ENCODE results near the gene INSM2. TPM values are rescaled to one million over a fixed set of nuclear protein-coding genes. Genes with fewer than 3 reads are reported as not detected.

Gene INSM2
- polyA plus RNA-seq, 1 donor (not counting 4 experiments of a cell fraction or from before 2014, with no cell fraction given) = not detected

GRCh38 chr14:35539969-35540368 lies 6.0 kb downstream of the INSM2 start:
- H3K27me3 ChIP-seq (ENCODE audit: control insufficient read depth, extremely low read depth, insufficient read depth, low read length) = peaks cover 14% of the 10 kb centered on the region
- H3K4me3 ChIP-seq (ENCODE audit: control insufficient read depth in 2 of 3, extremely low read depth in 1 of 3, insufficient read depth in 2 of 3, low read depth in 1 of 3, low read length in 3 of 3) = no peak overlapping the region
- no peak overlapping the region for H3K9ac ChIP-seq (ENCODE audit: control insufficient read depth, extremely low read depth, insufficient read depth, low read length)
- H3K4me1 ChIP-seq (ENCODE audit: control insufficient read depth, extremely low read depth, insufficient read depth, low read length) = no peaks in the 10 kb centered on the region
- H3K9me1 ChIP-seq (ENCODE audit: control insufficient read depth, extremely low read depth, insufficient read depth, low read length) = no peaks in the 10 kb centered on the region
- H4K20me1 ChIP-seq (ENCODE audit: control insufficient read depth, extremely low read depth, insufficient read depth, low read length) = no peaks in the 10 kb centered on the region
- no peak overlapping the region for H3K4me2 ChIP-seq (ENCODE audit: control insufficient read depth, extremely low read depth, insufficient read depth, low read depth, low read length)
- DNase-seq (ENCODE audit: low read depth, low spot score) (no peak), FAIRE-seq (no peak)
- no peaks in the 10 kb centered on the region for H3K9me3 ChIP-seq (ENCODE audit: control insufficient read depth, low read depth, low read length)
- H3K36me3 ChIP-seq (ENCODE audit: control insufficient read depth in 2 of 2, extremely low read depth in 1 of 2, insufficient read depth in 2 of 2, low read length in 2 of 2) = no peaks in the 10 kb centered on the region
- TF ChIP-seq EZH2 (IDR thresholded peaks at IDR 0.05; ENCODE audit: low read length) = no peak
- TF ChIP-seq, protein P1, sequence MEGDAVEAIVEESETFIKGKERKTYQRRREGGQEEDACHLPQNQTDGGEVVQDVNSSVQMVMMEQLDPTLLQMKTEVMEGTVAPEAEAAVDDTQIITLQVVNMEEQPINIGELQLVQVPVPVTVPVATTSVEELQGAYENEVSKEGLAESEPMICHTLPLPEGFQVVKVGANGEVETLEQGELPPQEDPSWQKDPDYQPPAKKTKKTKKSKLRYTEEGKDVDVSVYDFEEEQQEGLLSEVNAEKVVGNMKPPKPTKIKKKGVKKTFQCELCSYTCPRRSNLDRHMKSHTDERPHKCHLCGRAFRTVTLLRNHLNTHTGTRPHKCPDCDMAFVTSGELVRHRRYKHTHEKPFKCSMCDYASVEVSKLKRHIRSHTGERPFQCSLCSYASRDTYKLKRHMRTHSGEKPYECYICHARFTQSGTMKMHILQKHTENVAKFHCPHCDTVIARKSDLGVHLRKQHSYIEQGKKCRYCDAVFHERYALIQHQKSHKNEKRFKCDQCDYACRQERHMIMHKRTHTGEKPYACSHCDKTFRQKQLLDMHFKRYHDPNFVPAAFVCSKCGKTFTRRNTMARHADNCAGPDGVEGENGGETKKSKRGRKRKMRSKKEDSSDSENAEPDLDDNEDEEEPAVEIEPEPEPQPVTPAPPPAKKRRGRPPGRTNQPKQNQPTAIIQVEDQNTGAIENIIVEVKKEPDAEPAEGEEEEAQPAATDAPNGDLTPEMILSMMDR (optimal IDR thresholded peaks at IDR 0.05 in 1 of 3, IDR thresholded peaks at IDR 0.05 in 1 of 3, conservative IDR thresholded peaks at IDR 0.05 in 1 of 3; ENCODE audit: extremely low read depth in 1 of 3, insufficient read depth in 2 of 3, low read length in 3 of 3) = no peak
- no peaks in the 10 kb centered on the region for H3K79me2 ChIP-seq (ENCODE audit: control insufficient read depth, insufficient read depth, low read length)
- dilution Hi-C loops (cut with MboI; ENCODE audit: extremely low pct_ligation_motif_present, low sequenced_read_pairs) = no loop called here
- H3K27ac ChIP-seq (ENCODE audit: control insufficient read depth, insufficient read depth, low read length) = no peak overlapping the region
- H2AFZ ChIP-seq (ENCODE audit: control insufficient read depth, low read length) = no peak overlapping the region

- no peaks in the 10 kb centered on the region for H3K4me1 ChIP-seq (ENCODE audit: control insufficient read depth, extremely low read depth, insufficient read depth, low read length)
- no peak for FAIRE-seq
- H3K27me3 ChIP-seq (ENCODE audit: control insufficient read depth, extremely low read depth, insufficient read depth, low read length) = no peaks in the 10 kb centered on the region
- H3K9ac ChIP-seq (ENCODE audit: control insufficient read depth, extremely low read depth, insufficient read depth, low read length) = no peak overlapping the region
- no peaks in the 10 kb centered on the region for H3K9me3 ChIP-seq (ENCODE audit: control insufficient read depth, low read depth, low read length)
- no peaks in the 10 kb centered on the region for H3K79me2 ChIP-seq (ENCODE audit: control insufficient read depth, insufficient read depth, low read length)
- dilution Hi-C loops (cut with MboI; ENCODE audit: extremely low pct_ligation_motif_present, low sequenced_read_pairs) = no loop called here
- no peak overlapping the region for H3K4me2 ChIP-seq (ENCODE audit: control insufficient read depth, extremely low read depth, insufficient read depth, low read depth, low read length)
- TF ChIP-seq EZH2 (IDR thresholded peaks at IDR 0.05; ENCODE audit: low read length) = no peak
- TF ChIP-seq, protein P1 (optimal IDR thresholded peaks at IDR 0.05 in 1 of 3, IDR thresholded peaks at IDR 0.05 in 1 of 3, conservative IDR thresholded peaks at IDR 0.05 in 1 of 3; ENCODE audit: extremely low read depth in 1 of 3, insufficient read depth in 2 of 3, low read length in 3 of 3) = no peak
- no peak overlapping the region for H3K4me3 ChIP-seq (ENCODE audit: control insufficient read depth in 2 of 3, extremely low read depth in 1 of 3, insufficient read depth in 2 of 3, low read depth in 1 of 3, low read length in 3 of 3)
- no peaks in the 10 kb centered on the region for H3K36me3 ChIP-seq (ENCODE audit: control insufficient read depth in 2 of 2, extremely low read depth in 1 of 2, insufficient read depth in 2 of 2, low read length in 2 of 2)
- H4K20me1 ChIP-seq (ENCODE audit: control insufficient read depth, extremely low read depth, insufficient read depth, low read length) = no peaks in the 10 kb centered on the region
- H3K9me1 ChIP-seq (ENCODE audit: control insufficient read depth, extremely low read depth, insufficient read depth, low read length) = no peaks in the 10 kb centered on the region
- no peak for DNase-seq (ENCODE audit: low read depth, low spot score)
- H3K27ac ChIP-seq (ENCODE audit: control insufficient read depth, insufficient read depth, low read length) = no peak overlapping the region
- H2AFZ ChIP-seq (ENCODE audit: control insufficient read depth, low read length) = no peak overlapping the region
These were observed 9.0 kb downstream of the INSM2 start for GRCh38 chr14:35543006-35543405.

Measured in keratinocyte (primary cell).